ENCODE results near the gene DLG2. TPM values are rescaled to one million over a fixed set of nuclear protein-coding genes. Genes with fewer than 3 reads are reported as not detected.

DLG2 gene
- total RNA-seq, 1 donor from 2014 or later, result 2.1 TPM

DNA sequence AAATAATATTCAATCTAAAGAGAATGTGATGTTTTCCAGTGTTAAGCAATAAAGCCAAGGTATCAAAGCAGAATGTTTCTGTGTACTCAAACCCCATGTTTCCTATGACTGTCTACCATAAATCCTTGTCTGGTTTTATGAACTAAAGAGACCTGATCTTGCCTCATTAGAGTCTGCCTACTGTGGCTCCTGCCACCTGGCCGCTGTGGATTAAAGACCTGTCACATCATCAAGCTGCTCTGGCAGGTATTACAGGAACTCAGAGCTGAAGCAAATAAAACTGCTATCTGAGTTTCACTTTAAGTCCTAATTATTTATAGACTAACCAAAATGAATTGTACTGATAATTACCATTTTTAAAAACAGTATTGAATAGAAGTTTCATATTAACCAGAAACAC lies 2133.2 kb downstream of the DLG2 start:
- H3K36me3 Mint-ChIP-seq (ENCODE audit: low read depth), result no peaks in the 10 kb centered on the region
- H3K27me3 Mint-ChIP-seq (ENCODE audit: low read depth), result no peaks in the 10 kb centered on the region
- no peaks in the 10 kb centered on the region for H3K4me1 Mint-ChIP-seq
- no peak overlapping the region for H3K27ac Mint-ChIP-seq (ENCODE audit: unreplicated experiment)
- TF ChIP-seq, protein P1, sequence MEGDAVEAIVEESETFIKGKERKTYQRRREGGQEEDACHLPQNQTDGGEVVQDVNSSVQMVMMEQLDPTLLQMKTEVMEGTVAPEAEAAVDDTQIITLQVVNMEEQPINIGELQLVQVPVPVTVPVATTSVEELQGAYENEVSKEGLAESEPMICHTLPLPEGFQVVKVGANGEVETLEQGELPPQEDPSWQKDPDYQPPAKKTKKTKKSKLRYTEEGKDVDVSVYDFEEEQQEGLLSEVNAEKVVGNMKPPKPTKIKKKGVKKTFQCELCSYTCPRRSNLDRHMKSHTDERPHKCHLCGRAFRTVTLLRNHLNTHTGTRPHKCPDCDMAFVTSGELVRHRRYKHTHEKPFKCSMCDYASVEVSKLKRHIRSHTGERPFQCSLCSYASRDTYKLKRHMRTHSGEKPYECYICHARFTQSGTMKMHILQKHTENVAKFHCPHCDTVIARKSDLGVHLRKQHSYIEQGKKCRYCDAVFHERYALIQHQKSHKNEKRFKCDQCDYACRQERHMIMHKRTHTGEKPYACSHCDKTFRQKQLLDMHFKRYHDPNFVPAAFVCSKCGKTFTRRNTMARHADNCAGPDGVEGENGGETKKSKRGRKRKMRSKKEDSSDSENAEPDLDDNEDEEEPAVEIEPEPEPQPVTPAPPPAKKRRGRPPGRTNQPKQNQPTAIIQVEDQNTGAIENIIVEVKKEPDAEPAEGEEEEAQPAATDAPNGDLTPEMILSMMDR (conservative IDR thresholded peaks at IDR 0.05), result no peak
- H3K9me3 Mint-ChIP-seq, result no peaks in the 10 kb centered on the region
- H3K4me3 Mint-ChIP-seq, result no peak overlapping the region
- no peak for DNase-seq (ENCODE audit: low read depth, low spot score)

DNA sequence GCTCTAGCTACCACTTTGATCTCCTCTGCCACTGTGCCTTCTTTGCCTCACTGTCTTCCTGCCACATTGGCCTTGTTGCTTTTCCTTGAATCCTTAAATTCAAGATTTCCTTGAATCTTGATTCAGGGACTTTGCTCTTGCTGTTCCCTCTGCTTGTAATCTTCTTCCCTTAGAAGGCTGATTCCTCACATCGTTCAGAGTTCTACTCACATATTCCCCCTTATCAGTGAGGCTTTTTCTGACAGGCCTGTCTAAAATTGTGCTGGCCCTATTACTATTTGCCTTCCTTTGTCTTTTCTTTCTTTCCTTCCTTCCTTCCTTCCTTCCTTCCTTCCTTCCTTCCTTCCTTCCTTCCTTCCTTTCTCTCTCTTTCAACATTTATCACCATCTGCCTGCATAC lies 2134.1 kb downstream of the DLG2 start:
- Mint-ChIP-seq H3K27me3 (ENCODE audit: low read depth) (no peaks in the 10 kb centered on the region), H3K9me3 (no peaks in the 10 kb centered on the region), H3K4me3 (no peak overlapping the region), H3K27ac (ENCODE audit: unreplicated experiment) (no peak overlapping the region), H3K36me3 (ENCODE audit: low read depth) (no peaks in the 10 kb centered on the region), H3K4me1 (no peaks in the 10 kb centered on the region)
- TF ChIP-seq, protein P1 (conservative IDR thresholded peaks at IDR 0.05), result no peak
- no peak for DNase-seq (ENCODE audit: low read depth, low spot score)

- H3K4me1 Mint-ChIP-seq, result peaks cover 23% of the 10 kb centered on the region
- no peak for DNase-seq (ENCODE audit: low read depth, low spot score)
- H3K27me3 Mint-ChIP-seq (ENCODE audit: low read depth), result no peaks in the 10 kb centered on the region
- H3K4me3 Mint-ChIP-seq, result no peak overlapping the region
- H3K9me3 Mint-ChIP-seq, result no peaks in the 10 kb centered on the region
- H3K27ac Mint-ChIP-seq (ENCODE audit: unreplicated experiment), result no peak overlapping the region
- peaks cover 3% of the 10 kb centered on the region for H3K36me3 Mint-ChIP-seq (ENCODE audit: low read depth)
- TF ChIP-seq, protein P1 (conservative IDR thresholded peaks at IDR 0.05), result no peak
Measured at GRCh38 chr11:83483808-83484207, 2143.3 kb downstream of the DLG2 start.

DNA sequence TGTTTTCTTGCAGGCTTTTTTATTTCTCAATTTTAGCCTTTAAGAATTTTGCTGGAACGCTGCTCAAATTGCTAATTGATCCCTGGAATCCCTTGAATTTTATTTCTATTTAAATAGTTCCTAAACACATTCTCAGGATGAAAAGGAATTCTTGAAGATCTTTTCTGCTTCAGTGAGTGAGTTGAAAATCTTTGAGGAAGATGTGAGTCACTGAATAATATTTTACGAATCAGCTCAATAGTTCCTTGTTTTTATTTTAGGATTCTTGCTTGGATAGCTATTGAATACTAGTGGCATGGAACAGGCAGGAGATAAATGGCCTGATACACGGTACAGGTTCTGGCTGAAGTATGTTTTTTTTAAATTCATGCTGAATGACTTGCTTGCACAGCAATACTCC lies 2146.3 kb downstream of the DLG2 start:
- Mint-ChIP-seq H3K4me1 (peaks cover 29% of the 10 kb centered on the region), H3K27me3 (ENCODE audit: low read depth) (no peaks in the 10 kb centered on the region), H3K36me3 (ENCODE audit: low read depth) (peaks cover 3% of the 10 kb centered on the region), H3K27ac (ENCODE audit: unreplicated experiment) (no peak overlapping the region), H3K4me3 (no peak overlapping the region), H3K9me3 (no peaks in the 10 kb centered on the region)
- TF ChIP-seq, protein P1 (conservative IDR thresholded peaks at IDR 0.05), result no peak
- DNase-seq (ENCODE audit: low read depth, low spot score), result no peak

DNA sequence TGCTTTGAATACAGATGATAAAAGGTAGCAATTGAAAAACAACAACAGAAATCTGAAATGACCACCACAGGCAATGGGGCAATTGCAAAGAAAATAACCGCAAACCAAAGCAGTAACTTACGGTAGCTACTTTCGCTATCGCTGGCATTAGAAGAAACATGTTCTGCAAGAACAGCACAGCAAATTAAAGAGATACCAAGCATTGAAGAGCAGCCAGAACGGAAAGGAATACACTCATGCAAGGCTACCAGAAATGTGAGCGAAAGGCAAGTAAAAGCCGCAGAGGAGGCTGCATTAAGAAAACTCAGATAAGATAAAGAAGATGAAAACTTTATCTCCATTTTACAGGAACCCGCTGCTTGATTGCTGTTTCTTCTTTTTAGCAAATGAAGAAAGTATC lies 2146.9 kb downstream of the DLG2 start:
- DNase-seq (ENCODE audit: low read depth, low spot score), result no peak

More for the DNA sequence above, 2146.9 kb downstream of the DLG2 start:
- Mint-ChIP-seq H3K36me3 (ENCODE audit: low read depth) (peaks cover 3% of the 10 kb centered on the region), H3K27me3 (ENCODE audit: low read depth) (no peaks in the 10 kb centered on the region), H3K4me1 (peaks cover 32% of the 10 kb centered on the region), H3K27ac (ENCODE audit: unreplicated experiment) (no peak overlapping the region), H3K9me3 (no peaks in the 10 kb centered on the region), H3K4me3 (no peak overlapping the region)
- TF ChIP-seq, protein P1 (conservative IDR thresholded peaks at IDR 0.05), result no peak
